Measurements from ENCODE around the gene ARHGAP44. TPM values are rescaled to one million over a fixed set of nuclear protein-coding genes. Genes with fewer than 3 reads are reported as not detected.

ARHGAP44 gene
- total and polyA plus RNA-seq, 2 donors (not counting 1 experiment from before 2014, with no cell fraction given) = 0.78 to 11.6 TPM

- intact Hi-C loops (cut with micrococcal nuclease) = loop anchor here (1.0 kb wide), 1 partner anchor 76 kb away; no protein-coding TSS in a partner anchor
These were observed 138.5 kb downstream of the ARHGAP44 start for GRCh38 chr17:12927541-12928425.

More at GRCh38 chr17:12927541-12928425, 138.5 kb downstream of the ARHGAP44 start:
- Mint-ChIP-seq H3K27ac (no peak overlapping the region), H3K4me3 (no peak overlapping the region), H3K9me3 (ENCODE audit: insufficient read depth) (no peaks in the 10 kb centered on the region), H3K4me1 (no peaks in the 10 kb centered on the region), H3K27me3 (no peaks in the 10 kb centered on the region)
- H3K79me2 ChIP-seq (ENCODE audit: control insufficient read depth, insufficient read depth, low read length) = no peaks in the 10 kb centered on the region
- H2AFZ ChIP-seq (ENCODE audit: insufficient read depth, low read depth, low read length, poor library complexity, severe bottlenecking) = no peak overlapping the region
- CTCF ChIA-PET = interaction anchor here (5.0 kb wide), 1 partner anchor 76 kb away, joined by 37 read pairs; no protein-coding TSS in a partner anchor
- H3K9me3 ChIP-seq (ENCODE audit: control extremely low read depth in 1 of 3, control insufficient read depth in 2 of 3, insufficient read depth in 1 of 3, low read length in 2 of 3) = no peaks in the 10 kb centered on the region
- no peaks in the 10 kb centered on the region for H3K36me3 ChIP-seq (replicated peaks in 1 of 2; ENCODE audit: control extremely low read depth in 1 of 2, control insufficient read depth in 1 of 2, extremely low read depth in 1 of 2, insufficient read depth in 2 of 2, low read length in 1 of 2)
- no peak overlapping the region for H3K4me2 ChIP-seq (replicated peaks; ENCODE audit: low read depth, low read length, poor library complexity, severe bottlenecking)
- no peaks in the 10 kb centered on the region for H4K20me1 ChIP-seq (ENCODE audit: control insufficient read depth, insufficient read depth, low read length, poor library complexity, severe bottlenecking)
- H3K4me1 ChIP-seq (ENCODE audit: control insufficient read depth in 2 of 2, insufficient read depth in 2 of 2, low read length in 2 of 2) = no peaks in the 10 kb centered on the region
- no CpG with 5 or more reads among the region's 5 CpGs for WGBS (ENCODE audit: insufficient coverage)
- no peak for ATAC-seq (ENCODE audit: low read depth)
- TF ChIP-seq CTCF (IDR thresholded peaks at IDR 0.05) = no peak
- TF ChIP-seq EZH2 (IDR thresholded peaks at IDR 0.05; ENCODE audit: borderline replicate concordance, insufficient read depth, low read depth, low read length, poor library complexity, severe bottlenecking) = no peak
- no peak overlapping the region for H3K27ac ChIP-seq (ENCODE audit: low read length in 2 of 2)
- POLR2A ChIA-PET = no interaction called here
- H3K27me3 ChIP-seq (replicated peaks in 1 of 4; ENCODE audit: control extremely low read depth in 1 of 4, control insufficient read depth in 3 of 4, insufficient read depth in 4 of 4, low read length in 3 of 4) = no peaks in the 10 kb centered on the region
- no peak overlapping the region for H3K9ac ChIP-seq (ENCODE audit: low read length)
- H3K4me3 ChIP-seq (ENCODE audit: control extremely low read depth in 1 of 5, extremely low read depth in 1 of 5, insufficient read depth in 1 of 5, low read depth in 2 of 5, low read length in 4 of 5) = no peak overlapping the region
- no peak for DNase-seq

Measured in B cell (primary cell).